ENCODE measurements around the gene DELE1. TPM values are rescaled to one million over a fixed set of nuclear protein-coding genes. Genes with fewer than 3 reads are reported as not detected.

Gene DELE1
- total and polyA plus RNA-seq, 2 donors (not counting 1 experiment from before 2014, with no cell fraction given), result 124 to 127 TPM

GRCh38 chr5:141986072-141986471, 62.4 kb downstream of the DELE1 start:
- H3K27ac Mint-ChIP-seq, result no peak overlapping the region

DNA sequence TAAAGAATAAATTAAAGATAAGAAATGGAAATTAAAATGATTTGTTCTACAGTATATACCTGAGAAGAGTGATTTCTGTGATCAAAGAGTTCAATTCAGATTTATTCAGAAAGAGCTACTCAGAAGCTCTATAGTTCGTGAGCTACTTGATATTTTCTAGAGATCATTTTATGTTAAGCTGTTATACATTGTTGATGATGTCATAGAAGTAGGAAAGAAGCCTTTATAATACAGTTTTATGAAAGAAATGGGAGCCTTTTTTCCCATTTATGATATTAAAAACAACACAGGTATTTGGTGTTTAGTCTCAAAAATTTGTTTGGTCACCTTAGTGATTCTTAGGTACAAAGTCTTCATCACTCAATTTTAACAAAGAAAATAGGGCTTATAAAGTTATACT, 66.0 kb downstream of the DELE1 start:
- Mint-ChIP-seq H3K4me3 (no peak overlapping the region), H3K27ac (no peak overlapping the region), H3K27me3 (no peaks in the 10 kb centered on the region), H3K9me3 (ENCODE audit: insufficient read depth) (no peaks in the 10 kb centered on the region), H3K4me1 (no peaks in the 10 kb centered on the region)
- Histone ChIP-seq H2AFZ (ENCODE audit: insufficient read depth, low read depth, low read length, poor library complexity, severe bottlenecking) (no peak overlapping the region), H3K79me2 (ENCODE audit: control insufficient read depth, insufficient read depth, low read length) (peaks cover 10% of the 10 kb centered on the region), H3K27ac (ENCODE audit: low read length in 2 of 2) (peak overlapping the region in 1 of 2 donors; percentile 22), H3K27me3 (replicated peaks in 1 of 4; ENCODE audit: control extremely low read depth in 1 of 4, control insufficient read depth in 3 of 4, insufficient read depth in 4 of 4, low read length in 3 of 4) (no peaks in the 10 kb centered on the region), H3K4me2 (replicated peaks; ENCODE audit: low read depth, low read length, poor library complexity, severe bottlenecking) (no peak overlapping the region), H3K4me1 (ENCODE audit: control insufficient read depth in 2 of 2, insufficient read depth in 2 of 2, low read length in 2 of 2) (no peaks in the 10 kb centered on the region), H3K36me3 (replicated peaks in 1 of 2; ENCODE audit: control extremely low read depth in 1 of 2, control insufficient read depth in 1 of 2, extremely low read depth in 1 of 2, insufficient read depth in 2 of 2, low read length in 1 of 2) (peaks cover 7 to 59% of the 10 kb centered on the region in 2 experiments), H3K9me3 (ENCODE audit: control extremely low read depth in 1 of 3, control insufficient read depth in 2 of 3, insufficient read depth in 1 of 3, low read length in 2 of 3) (no peaks in the 10 kb centered on the region), H3K9ac (ENCODE audit: low read length) (no peak overlapping the region), H4K20me1 (ENCODE audit: control insufficient read depth, insufficient read depth, low read length, poor library complexity, severe bottlenecking) (peaks cover 19% of the 10 kb centered on the region), H3K4me3 (ENCODE audit: control extremely low read depth in 1 of 5, extremely low read depth in 1 of 5, insufficient read depth in 1 of 5, low read depth in 2 of 5, low read length in 4 of 5) (no peak overlapping the region)
- CTCF ChIA-PET, result interaction anchor here (0.7 to 10.8 kb wide), 11 partner anchors 10 to 1287 kb away, joined by 3 to 208 read pairs (median 7); partner anchors contain the start of genes GNPDA1 and RNF14
- no peak for ATAC-seq (ENCODE audit: low read depth)
- POLR2A ChIA-PET, result interaction anchor here (0.7 kb wide), 2 partner anchors 21 to 62 kb away, joined by 4 read pairs; no protein-coding TSS in a partner anchor
- WGBS (ENCODE audit: insufficient coverage), result no CpG with 5 or more reads among the region's 1 CpG
- TF ChIP-seq EZH2 (IDR thresholded peaks at IDR 0.05; ENCODE audit: borderline replicate concordance, insufficient read depth, low read depth, low read length, poor library complexity, severe bottlenecking), result no peak
- TF ChIP-seq, protein P1, sequence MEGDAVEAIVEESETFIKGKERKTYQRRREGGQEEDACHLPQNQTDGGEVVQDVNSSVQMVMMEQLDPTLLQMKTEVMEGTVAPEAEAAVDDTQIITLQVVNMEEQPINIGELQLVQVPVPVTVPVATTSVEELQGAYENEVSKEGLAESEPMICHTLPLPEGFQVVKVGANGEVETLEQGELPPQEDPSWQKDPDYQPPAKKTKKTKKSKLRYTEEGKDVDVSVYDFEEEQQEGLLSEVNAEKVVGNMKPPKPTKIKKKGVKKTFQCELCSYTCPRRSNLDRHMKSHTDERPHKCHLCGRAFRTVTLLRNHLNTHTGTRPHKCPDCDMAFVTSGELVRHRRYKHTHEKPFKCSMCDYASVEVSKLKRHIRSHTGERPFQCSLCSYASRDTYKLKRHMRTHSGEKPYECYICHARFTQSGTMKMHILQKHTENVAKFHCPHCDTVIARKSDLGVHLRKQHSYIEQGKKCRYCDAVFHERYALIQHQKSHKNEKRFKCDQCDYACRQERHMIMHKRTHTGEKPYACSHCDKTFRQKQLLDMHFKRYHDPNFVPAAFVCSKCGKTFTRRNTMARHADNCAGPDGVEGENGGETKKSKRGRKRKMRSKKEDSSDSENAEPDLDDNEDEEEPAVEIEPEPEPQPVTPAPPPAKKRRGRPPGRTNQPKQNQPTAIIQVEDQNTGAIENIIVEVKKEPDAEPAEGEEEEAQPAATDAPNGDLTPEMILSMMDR (IDR thresholded peaks at IDR 0.05), result no peak
- intact Hi-C loops (cut with micrococcal nuclease), result loop anchor here (5.0 kb wide), 1 partner anchor 558 kb away; no protein-coding TSS in a partner anchor
- no peak for DNase-seq

More at GRCh38 chr5:141986072-141986471, 62.4 kb downstream of the DELE1 start:
- H3K9ac ChIP-seq (ENCODE audit: low read length), result no peak overlapping the region
- H3K4me1 ChIP-seq (ENCODE audit: control insufficient read depth in 2 of 2, insufficient read depth in 2 of 2, low read length in 2 of 2), result no peaks in the 10 kb centered on the region
- no peak overlapping the region for H3K4me2 ChIP-seq (replicated peaks; ENCODE audit: low read depth, low read length, poor library complexity, severe bottlenecking)
- DNase-seq (no peak), ATAC-seq (ENCODE audit: low read depth) (no peak)
- no peaks in the 10 kb centered on the region for H3K9me3 ChIP-seq (ENCODE audit: control extremely low read depth in 1 of 3, control insufficient read depth in 2 of 3, insufficient read depth in 1 of 3, low read length in 2 of 3)
- Mint-ChIP-seq H3K4me3 (no peak overlapping the region), H3K4me1 (no peaks in the 10 kb centered on the region), H3K27me3 (no peaks in the 10 kb centered on the region), H3K9me3 (ENCODE audit: insufficient read depth) (no peaks in the 10 kb centered on the region)
- H2AFZ ChIP-seq (ENCODE audit: insufficient read depth, low read depth, low read length, poor library complexity, severe bottlenecking), result no peak overlapping the region
- H3K79me2 ChIP-seq (ENCODE audit: control insufficient read depth, insufficient read depth, low read length), result no peaks in the 10 kb centered on the region
- ChIA-PET CTCF (interaction anchor here (0.7 to 1.8 kb wide), 4 partner anchors 16 to 394 kb away, joined by 3 to 6 read pairs (median 4); partner anchors contain the start of gene RNF14), POLR2A (no interaction called here)
- H3K27me3 ChIP-seq (replicated peaks in 1 of 4; ENCODE audit: control extremely low read depth in 1 of 4, control insufficient read depth in 3 of 4, insufficient read depth in 4 of 4, low read length in 3 of 4), result no peaks in the 10 kb centered on the region
- no peak overlapping the region for H3K27ac ChIP-seq (ENCODE audit: low read length in 2 of 2)
- TF ChIP-seq, protein P1 (IDR thresholded peaks at IDR 0.05), result no peak
- no peak for TF ChIP-seq EZH2 (IDR thresholded peaks at IDR 0.05; ENCODE audit: borderline replicate concordance, insufficient read depth, low read depth, low read length, poor library complexity, severe bottlenecking)
- no peaks in the 10 kb centered on the region for H4K20me1 ChIP-seq (ENCODE audit: control insufficient read depth, insufficient read depth, low read length, poor library complexity, severe bottlenecking)
- peaks cover 13 to 72% of the 10 kb centered on the region in 2 experiments for H3K36me3 ChIP-seq (replicated peaks in 1 of 2; ENCODE audit: control extremely low read depth in 1 of 2, control insufficient read depth in 1 of 2, extremely low read depth in 1 of 2, insufficient read depth in 2 of 2, low read length in 1 of 2)
- intact Hi-C loops (cut with micrococcal nuclease), result no loop called here
- H3K4me3 ChIP-seq (ENCODE audit: control extremely low read depth in 1 of 5, extremely low read depth in 1 of 5, insufficient read depth in 1 of 5, low read depth in 2 of 5, low read length in 4 of 5), result no peak overlapping the region
